Measurements from ENCODE around the gene AVPI1.

AVPI1 gene, protein sequence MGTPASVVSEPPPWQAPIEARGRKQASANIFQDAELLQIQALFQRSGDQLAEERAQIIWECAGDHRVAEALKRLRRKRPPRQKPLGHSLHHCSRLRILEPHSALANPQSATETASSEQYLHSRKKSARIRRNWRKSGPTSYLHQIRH

DNA sequence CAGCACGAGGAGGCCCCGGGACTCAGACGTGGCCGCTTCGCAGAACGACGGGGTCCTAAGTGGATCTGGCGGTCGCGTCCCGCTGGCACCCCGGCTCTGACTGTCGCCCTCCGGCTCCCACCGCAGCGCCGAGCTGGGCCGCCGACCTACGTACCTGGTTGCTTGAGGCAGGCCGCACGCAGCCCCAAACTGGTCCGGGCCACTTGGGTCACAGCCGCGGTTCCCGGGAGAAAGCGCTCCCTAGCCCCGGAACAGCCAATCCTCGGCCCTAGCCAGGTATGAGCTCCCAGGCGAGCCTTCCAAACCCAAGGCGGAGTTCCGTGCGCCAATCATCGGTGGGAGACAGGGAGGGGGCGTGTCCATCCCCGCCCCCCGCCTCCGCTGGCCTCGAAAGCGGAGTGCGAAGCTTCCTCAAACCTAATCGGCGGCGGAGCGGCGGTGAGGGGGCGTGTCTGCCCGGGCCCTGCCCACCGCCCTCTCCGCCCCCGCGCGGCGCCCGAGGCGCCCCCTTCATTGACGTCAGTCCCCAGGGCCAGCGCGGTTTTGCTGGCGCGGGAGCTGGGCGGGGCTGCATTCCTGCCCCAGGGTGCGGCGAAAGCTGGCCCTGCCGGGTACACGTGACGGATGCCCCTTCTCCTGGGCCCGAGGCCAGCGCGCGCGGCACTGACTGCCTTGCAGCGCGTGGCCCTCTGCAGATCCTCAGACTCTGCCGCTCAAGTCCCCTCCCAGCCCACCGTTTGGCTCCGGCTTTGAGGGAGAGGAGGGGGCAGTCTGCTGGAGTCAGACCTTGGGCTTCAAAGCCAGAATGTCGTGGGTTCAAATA lies at the start of gene AVPI1:
Gene AVPI1 (minus strand): TSS at position 280 of the 823 bp plus-strand sequence. CDS start 7,336 bp downstream, outside the sequence.
- peaks cover 10% of the 10 kb centered on the region for H3K4me1 Mint-ChIP-seq
- no peaks in the 10 kb centered on the region for H3K9me3 Mint-ChIP-seq
- H3K4me3 Mint-ChIP-seq: peak within 1 kb of the TSS; percentile 87
- peak; percentile 91 for ATAC-seq (ENCODE audit: low read depth)
- no peaks in the 10 kb centered on the region for H3K27me3 Mint-ChIP-seq
- DNase-seq (ENCODE audit: low spot score in 2 of 2): peak; percentile 94 to 95
- peak within 1 kb of the TSS; percentile 1 for H3K27ac Mint-ChIP-seq
- H3K36me3 Mint-ChIP-seq: no peaks in the 10 kb centered on the region

DNA sequence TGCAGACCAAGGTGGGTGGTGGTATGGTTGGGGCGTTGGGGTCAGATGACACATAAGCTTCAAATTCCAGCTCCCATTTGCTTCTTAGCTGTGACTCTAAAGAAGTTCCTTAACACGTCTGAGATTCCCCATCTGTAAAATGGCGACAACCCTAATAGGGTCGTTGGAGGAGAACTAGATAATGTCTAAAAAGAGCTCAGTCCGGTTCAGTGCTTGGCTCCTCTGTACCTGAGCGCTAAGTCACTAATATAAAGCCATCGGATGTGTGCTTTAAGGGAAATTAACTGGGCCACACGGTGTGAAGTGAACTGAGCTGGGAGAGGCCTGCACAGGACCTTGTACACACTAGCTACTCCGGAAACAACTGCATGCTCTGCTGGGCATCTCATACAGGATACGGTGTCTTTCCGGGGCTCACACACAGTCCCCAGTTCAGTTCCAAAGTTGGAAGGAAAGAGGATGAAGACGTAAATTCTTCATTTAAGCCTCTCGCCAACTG lies 49.4 kb upstream of the AVPI1 start:
- no peaks in the 10 kb centered on the region for H3K27me3 Mint-ChIP-seq
- peak; percentile 28 for ATAC-seq (ENCODE audit: low read depth)

DNA sequence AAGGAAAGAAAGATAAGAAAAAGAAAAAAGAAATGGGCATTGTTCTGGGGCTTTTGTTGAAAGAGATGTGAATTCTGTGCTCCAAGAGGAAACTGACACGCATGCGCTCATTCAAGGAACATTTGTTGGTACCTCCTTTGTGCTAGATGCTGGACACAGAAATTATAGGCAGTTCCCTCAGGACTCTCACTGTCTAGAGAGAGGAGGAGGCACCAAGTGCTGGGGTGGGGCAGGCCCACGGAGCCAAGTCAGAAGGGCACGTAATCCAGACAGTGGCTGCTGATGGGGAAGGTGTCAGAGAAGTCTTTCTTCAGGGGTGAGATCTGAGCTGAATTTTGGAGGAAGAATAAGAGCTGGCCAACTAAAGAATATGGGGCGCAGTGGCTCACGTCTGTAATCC lies 47.0 kb upstream of the AVPI1 start:
- H3K27ac Mint-ChIP-seq: no peak overlapping the region
- H3K4me3 Mint-ChIP-seq: no peak overlapping the region
- no peak for DNase-seq (ENCODE audit: low spot score in 2 of 2)
- peaks cover 18% of the 10 kb centered on the region for H3K4me1 Mint-ChIP-seq
- H3K27me3 Mint-ChIP-seq: peaks cover 2% of the 10 kb centered on the region
- H3K36me3 Mint-ChIP-seq: peaks cover 2% of the 10 kb centered on the region
- H3K9me3 Mint-ChIP-seq: no peaks in the 10 kb centered on the region
- ATAC-seq (ENCODE audit: low read depth): no peak

More for the DNA sequence above, 49.4 kb upstream of the AVPI1 start:
- Mint-ChIP-seq H3K36me3 (peaks cover 11% of the 10 kb centered on the region), H3K4me1 (peaks cover 36% of the 10 kb centered on the region), H3K9me3 (no peaks in the 10 kb centered on the region), H3K27ac (peak overlapping the region; percentile 97), H3K4me3 (peak overlapping the region; percentile 98)
- no peak for DNase-seq (ENCODE audit: low spot score in 2 of 2)

DNA sequence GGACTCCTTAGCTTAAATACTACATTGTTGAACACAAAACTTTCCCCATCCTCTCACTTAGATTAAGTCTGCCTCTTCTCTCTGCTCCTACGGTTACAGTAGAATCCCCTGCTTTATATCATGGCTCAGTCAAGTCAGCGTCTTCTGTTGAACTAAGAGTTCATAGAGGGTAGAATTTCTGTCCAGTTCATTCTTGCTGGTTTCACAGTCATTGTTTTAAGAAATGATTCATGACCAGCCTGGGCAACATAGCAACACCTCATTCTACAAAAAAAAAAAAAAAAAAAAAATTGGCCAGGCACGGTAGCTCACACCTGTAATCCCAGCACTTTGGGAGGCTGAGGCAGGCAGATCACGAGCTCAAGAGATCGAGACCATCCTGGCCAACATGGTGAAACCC lies 46.2 kb upstream of the AVPI1 start:
- Mint-ChIP-seq H3K36me3 (peaks cover 2% of the 10 kb centered on the region), H3K4me3 (no peak overlapping the region), H3K9me3 (no peaks in the 10 kb centered on the region), H3K27me3 (peaks cover 2% of the 10 kb centered on the region), H3K4me1 (peaks cover 14% of the 10 kb centered on the region), H3K27ac (no peak overlapping the region)
- no peak for DNase-seq (ENCODE audit: low spot score in 2 of 2)
- ATAC-seq (ENCODE audit: low read depth): no peak

DNA sequence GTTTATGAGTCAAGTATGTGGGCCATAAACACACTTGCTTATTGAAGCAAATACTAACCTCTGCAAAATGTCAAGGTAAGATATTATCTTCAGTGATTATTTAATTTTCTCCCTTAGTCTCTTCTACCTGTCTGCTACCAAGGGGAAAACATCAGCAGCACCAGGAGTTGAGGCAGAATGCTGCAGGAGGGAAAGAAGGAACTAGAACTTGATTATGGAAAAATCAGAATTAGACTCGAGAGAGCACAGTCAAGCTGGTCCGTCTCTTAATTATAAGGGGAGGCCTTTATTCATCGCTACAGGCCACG lies 45.0 kb upstream of the AVPI1 start:
- Mint-ChIP-seq H3K36me3 (no peaks in the 10 kb centered on the region), H3K4me3 (no peak overlapping the region), H3K27me3 (peaks cover 2% of the 10 kb centered on the region), H3K27ac (no peak overlapping the region), H3K4me1 (peaks cover 6% of the 10 kb centered on the region), H3K9me3 (no peaks in the 10 kb centered on the region)
- ATAC-seq (ENCODE audit: low read depth) (no peak), DNase-seq (ENCODE audit: low spot score in 2 of 2) (no peak)

DNA sequence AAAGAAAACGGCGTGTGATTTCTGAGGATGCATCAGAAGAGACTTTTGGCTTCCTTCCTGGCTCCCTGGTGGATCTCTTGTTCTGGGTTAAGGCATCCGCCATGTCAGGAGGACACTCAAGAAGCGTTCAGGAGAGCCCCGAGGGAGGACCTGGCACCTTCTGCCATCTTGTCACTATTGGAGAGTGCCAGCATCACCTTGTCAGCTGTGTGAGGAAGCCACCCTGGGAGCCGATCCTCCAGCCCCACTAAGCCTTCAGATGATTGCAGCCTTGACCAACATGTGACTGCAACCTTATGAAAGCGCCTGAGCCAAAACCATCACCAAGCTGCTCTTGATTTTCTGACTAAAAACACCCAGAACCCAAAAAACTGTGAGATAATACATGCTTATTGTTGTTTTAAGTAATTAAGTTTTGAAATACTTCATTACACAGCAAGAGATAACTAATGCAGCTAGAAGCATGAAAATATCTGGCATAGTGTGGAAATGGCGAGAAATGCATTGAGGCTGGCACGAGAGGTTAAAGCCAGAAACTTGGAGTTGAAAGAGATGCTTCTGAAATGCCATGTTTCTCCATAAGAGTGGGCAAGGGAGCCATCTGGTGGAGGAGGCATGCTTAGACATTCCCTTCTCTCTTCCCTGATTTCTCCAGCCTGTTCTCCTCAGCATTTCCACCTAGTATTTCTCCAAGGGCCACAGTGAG lies 44.5 kb upstream of the AVPI1 start:
- H3K27ac Mint-ChIP-seq: no peak overlapping the region
- peak; percentile 62 for ATAC-seq (ENCODE audit: low read depth)
- no peak overlapping the region for H3K4me3 Mint-ChIP-seq
- peak in 1 of 2 donors; percentile 51 for DNase-seq (ENCODE audit: low spot score in 2 of 2)
- H3K4me1 Mint-ChIP-seq: peaks cover 4% of the 10 kb centered on the region
- no peaks in the 10 kb centered on the region for H3K9me3 Mint-ChIP-seq
- peaks cover 2% of the 10 kb centered on the region for H3K27me3 Mint-ChIP-seq
- no peaks in the 10 kb centered on the region for H3K36me3 Mint-ChIP-seq

DNA sequence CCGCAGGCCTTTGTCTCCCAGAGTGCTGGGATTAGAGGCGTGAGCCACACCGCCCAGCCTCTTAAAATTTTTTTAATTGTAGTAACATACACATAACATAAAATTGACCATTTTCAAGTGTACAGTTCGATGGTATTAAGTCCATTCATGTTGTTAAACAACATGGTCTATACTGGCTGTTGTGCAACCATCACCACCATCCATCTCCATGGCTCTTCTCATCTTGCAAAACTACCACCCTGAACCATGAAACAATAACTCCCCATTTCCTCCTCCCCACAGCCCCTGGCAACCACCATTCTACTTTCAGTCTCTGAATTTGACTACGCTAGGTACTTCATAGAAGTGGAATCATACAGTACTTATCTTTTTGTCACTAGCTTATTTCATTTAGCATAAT lies 42.0 kb upstream of the AVPI1 start:
- no peak for ATAC-seq (ENCODE audit: low read depth)
- Mint-ChIP-seq H3K27ac (no peak overlapping the region), H3K4me3 (no peak overlapping the region), H3K4me1 (no peaks in the 10 kb centered on the region), H3K36me3 (no peaks in the 10 kb centered on the region), H3K27me3 (peaks cover 2% of the 10 kb centered on the region), H3K9me3 (no peaks in the 10 kb centered on the region)
- no peak for DNase-seq (ENCODE audit: low spot score in 2 of 2)

DNA sequence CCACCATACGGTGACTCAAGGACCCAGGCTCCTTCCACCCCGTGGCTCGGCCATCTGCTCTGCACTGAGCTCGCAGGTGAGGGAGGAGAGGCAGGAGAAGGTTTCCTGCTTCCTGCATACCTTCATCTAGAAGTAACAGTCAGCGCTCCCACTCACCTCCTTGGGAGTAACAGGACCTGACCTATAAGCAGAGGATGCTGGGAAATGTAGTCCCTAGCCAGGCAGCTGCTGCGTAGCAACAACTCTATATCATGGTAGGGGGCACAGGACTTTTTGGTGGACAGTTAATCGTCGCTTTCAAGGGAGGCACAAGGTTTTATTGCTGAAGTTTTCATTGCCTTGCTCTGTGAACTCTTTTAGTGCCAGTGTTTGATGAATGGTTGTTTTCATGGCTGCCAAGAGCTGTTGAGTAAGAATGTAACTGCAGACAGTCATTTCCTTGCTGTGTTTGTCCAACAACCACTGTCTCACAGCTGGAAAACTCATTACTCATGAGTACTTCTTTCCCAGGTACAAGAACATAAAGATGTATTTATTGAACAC lies 39.7 kb upstream of the AVPI1 start:
- no peaks in the 10 kb centered on the region for H3K9me3 Mint-ChIP-seq
- H3K4me3 Mint-ChIP-seq: no peak overlapping the region
- H3K27me3 Mint-ChIP-seq: peaks cover 2% of the 10 kb centered on the region
- no peak for DNase-seq (ENCODE audit: low spot score in 2 of 2)
- ATAC-seq (ENCODE audit: low read depth): no peak
- no peak overlapping the region for H3K27ac Mint-ChIP-seq
- H3K4me1 Mint-ChIP-seq: no peaks in the 10 kb centered on the region
- no peaks in the 10 kb centered on the region for H3K36me3 Mint-ChIP-seq

DNA sequence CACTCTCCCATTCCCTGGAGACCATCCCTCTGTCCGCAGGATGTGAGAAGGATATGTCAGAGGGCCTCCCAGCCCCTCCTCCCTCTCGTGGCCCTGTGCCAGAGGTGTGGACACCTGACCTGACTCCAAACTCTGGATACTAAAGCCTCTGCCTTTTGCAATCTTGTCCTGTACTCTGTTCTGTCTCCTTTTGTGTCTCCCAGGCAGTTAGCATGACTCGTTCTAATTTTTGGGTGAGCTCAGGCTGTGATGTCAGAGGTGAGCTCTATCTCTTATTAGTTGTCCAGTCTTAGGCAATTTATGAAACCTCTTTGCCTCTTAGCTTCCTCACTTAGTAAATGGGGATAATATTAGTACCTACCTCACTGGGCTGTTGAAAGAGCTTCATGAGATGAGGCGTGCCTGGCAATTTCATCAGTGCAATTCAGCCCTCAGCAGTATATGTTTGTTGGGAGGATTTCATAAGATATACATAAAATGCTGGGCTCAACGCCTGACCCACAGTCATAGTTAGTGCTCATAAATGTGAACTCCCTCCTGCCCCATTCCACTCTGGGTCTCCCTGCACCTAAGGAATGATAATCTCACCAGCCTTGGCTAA lies 37.4 kb upstream of the AVPI1 start:
- Mint-ChIP-seq H3K4me1 (no peaks in the 10 kb centered on the region), H3K27me3 (peaks cover 2% of the 10 kb centered on the region)

DNA sequence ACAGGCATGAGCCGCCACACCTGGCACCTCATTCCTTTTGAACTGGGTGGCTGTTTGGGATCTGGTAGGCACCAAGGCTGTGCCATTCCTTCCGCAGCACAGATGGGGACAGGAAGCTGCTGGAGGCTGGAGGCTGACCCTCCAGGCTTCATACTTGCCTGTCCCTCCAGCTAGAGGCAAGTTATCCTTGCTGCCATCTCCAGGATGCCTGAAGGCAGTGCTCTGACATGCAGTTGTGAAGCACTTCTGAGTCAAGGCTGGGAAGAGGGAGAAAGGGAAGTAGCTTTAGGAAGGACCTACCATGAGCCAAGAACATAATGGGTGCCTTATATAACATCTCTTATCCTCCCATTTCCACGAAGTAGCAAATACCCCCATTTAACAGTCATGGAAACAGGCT lies 36.0 kb upstream of the AVPI1 start:
- Mint-ChIP-seq H3K4me3 (no peak overlapping the region), H3K36me3 (no peaks in the 10 kb centered on the region), H3K27me3 (no peaks in the 10 kb centered on the region), H3K9me3 (no peaks in the 10 kb centered on the region), H3K27ac (no peak overlapping the region), H3K4me1 (no peaks in the 10 kb centered on the region)
- DNase-seq (ENCODE audit: low spot score in 2 of 2) (no peak), ATAC-seq (ENCODE audit: low read depth) (no peak)

More for the DNA sequence above, 37.4 kb upstream of the AVPI1 start:
- Mint-ChIP-seq H3K9me3 (no peaks in the 10 kb centered on the region), H3K4me3 (no peak overlapping the region), H3K36me3 (no peaks in the 10 kb centered on the region), H3K27ac (no peak overlapping the region)
- DNase-seq (ENCODE audit: low spot score in 2 of 2) (no peak), ATAC-seq (ENCODE audit: low read depth) (no peak)

DNA sequence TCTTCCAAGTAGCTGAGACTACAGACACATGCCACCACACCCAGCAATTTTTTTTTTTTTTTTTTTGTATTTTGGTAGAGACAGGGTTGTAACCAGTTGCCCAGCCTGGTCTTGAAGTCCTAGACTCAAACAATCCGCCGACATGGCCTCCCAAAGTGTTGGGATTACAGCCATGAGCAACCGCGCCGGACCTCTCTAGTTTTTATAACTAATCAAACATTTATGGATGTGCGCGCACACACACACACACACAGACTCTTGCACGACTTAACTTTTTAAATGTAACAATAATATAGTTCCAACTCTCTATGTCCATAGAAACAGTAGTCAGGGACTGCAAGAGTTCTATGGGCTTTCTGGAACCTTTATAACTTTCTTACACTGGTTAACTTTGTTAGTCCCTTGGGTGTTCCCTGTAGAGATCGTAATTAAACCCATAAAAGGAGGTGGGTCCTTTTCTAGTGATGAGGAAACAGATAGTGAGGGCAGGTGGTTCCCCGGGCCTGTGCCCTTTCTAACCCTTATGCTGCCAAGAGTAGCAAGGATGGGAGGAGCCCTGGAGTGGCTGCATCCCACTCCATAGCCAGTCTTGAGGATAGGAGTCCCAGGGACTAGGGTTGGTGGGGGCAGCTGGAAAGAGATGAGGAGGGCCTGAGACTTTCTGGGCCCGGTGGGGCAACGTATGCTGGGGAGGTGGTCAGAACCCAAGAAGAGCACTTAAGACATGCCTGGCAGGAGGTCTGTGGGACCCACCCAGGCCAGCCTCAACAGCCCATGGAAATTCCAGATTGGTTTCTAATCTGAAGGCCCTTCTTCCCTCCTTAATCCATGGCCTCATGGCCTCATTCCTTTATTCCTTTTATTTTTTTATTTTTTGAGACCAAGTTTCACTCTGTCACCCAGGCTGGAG lies 35.1 kb upstream of the AVPI1 start:
- Mint-ChIP-seq H3K27ac (no peak overlapping the region), H3K4me3 (no peak overlapping the region), H3K36me3 (no peaks in the 10 kb centered on the region), H3K27me3 (no peaks in the 10 kb centered on the region), H3K4me1 (no peaks in the 10 kb centered on the region), H3K9me3 (no peaks in the 10 kb centered on the region)
- ATAC-seq (ENCODE audit: low read depth) (no peak), DNase-seq (ENCODE audit: low spot score in 2 of 2) (no peak)

DNA sequence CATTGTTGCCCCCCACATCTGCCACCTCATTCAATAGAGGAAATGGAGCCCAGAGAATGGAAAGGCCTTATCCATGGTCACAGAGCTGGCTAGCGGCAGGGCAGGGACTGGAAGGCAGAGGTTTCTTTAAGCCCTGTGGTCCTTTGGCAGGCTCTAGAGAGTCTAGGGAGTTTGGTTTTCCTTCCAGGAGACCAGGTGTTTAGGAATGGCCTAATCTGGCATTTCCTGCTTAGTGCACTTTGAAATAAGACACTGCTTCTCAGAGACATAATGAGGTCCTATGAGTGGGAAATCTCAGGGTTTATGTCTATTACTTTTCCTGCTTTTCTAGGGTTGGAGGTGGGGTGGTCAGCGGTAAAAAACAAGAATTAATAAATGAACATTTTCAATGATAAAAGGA lies 32.6 kb upstream of the AVPI1 start:
- Mint-ChIP-seq H3K4me3 (no peak overlapping the region), H3K27me3 (no peaks in the 10 kb centered on the region), H3K27ac (no peak overlapping the region), H3K36me3 (no peaks in the 10 kb centered on the region), H3K9me3 (no peaks in the 10 kb centered on the region), H3K4me1 (peaks cover 3% of the 10 kb centered on the region)
- ATAC-seq (ENCODE audit: low read depth) (no peak), DNase-seq (ENCODE audit: low spot score in 2 of 2) (no peak)

DNA sequence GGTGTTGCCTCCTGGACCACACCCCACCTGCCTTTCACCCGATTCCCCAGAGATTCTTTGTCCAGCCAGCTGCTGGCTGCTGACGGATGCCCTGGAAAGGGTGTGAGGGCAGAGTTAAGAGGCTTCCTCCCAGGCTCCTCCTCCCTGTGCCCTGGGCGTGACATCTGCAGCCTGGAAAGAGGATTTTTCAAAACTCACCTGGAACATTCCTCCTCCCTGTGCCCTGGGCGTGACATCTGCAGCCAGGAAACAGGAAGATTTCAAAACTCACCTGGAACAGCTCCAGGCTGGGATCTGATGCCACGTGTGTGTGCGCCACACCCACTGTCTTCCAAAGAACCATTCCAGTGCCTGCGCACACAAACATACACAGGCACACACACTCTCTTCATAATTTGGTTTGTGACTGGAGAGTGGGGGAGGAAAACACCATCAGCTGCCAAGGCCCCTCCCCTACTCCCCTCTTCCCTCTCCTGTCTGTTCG lies 31.7 kb upstream of the AVPI1 start:
- Mint-ChIP-seq H3K27me3 (no peaks in the 10 kb centered on the region), H3K27ac (no peak overlapping the region), H3K9me3 (no peaks in the 10 kb centered on the region), H3K4me3 (no peak overlapping the region), H3K36me3 (no peaks in the 10 kb centered on the region), H3K4me1 (peaks cover 5% of the 10 kb centered on the region)
- ATAC-seq (ENCODE audit: low read depth): no peak
- DNase-seq (ENCODE audit: low spot score in 2 of 2): no peak

Data from memory B cell (primary cell).